Subcutaneous abdominal adipose tissue (tissue), 5 donors: ENCODE data around the gene IL1RAPL1.

Source experiments
- H3K27ac ChIP-seq: one replicate; pipeline ENCODE4 v1.7.0; 2013; ENCODE audit warnings: low read depth, mild to moderate bottlenecking, inconsistent platforms, low read length, moderate library complexity
- H3K27me3 ChIP-seq, 5 donors: one replicate each; pipeline ENCODE4 v1.7.0; 2013; ENCODE audit warnings: low read length in 5 of 5, inconsistent platforms in 1 of 5; ENCODE audit not compliant: control insufficient read depth in 5 of 5, insufficient read depth in 4 of 5
- H3K36me3 ChIP-seq, 5 donors: one replicate each; pipeline ENCODE4 v1.7.0; 2013; ENCODE audit warnings: low read length in 5 of 5; ENCODE audit not compliant: control insufficient read depth in 5 of 5, insufficient read depth in 5 of 5
- H3K4me1 ChIP-seq, 5 donors: one replicate each; pipeline ENCODE4 v1.7.0; 2013; ENCODE audit warnings: low read length in 5 of 5, mild to moderate bottlenecking in 3 of 5, moderate library complexity in 1 of 5; ENCODE audit not compliant: control insufficient read depth in 5 of 5, insufficient read depth in 5 of 5
- H3K4me3 ChIP-seq, 5 donors: one replicate each; pipeline ENCODE4 v1.7.0; 2013; ENCODE audit warnings: low read length in 5 of 5, low read depth in 1 of 5
- H3K9ac ChIP-seq, 5 donors: one replicate each; pipeline ENCODE4 v1.7.0; 2013; ENCODE audit warnings: low read length in 5 of 5, mild to moderate bottlenecking in 4 of 5, moderate library complexity in 3 of 5
- H3K9me3 ChIP-seq, 5 donors: one replicate each; pipeline ENCODE4 v1.7.0; 2013; ENCODE audit warnings: low read length in 5 of 5; ENCODE audit not compliant: control insufficient read depth in 5 of 5
- donor health status: healthy.
- donor health status: healthy.
- donor health status: healthy.
- donor health status: healthy.
- donor health status: healthy.

Gene IL1RAPL1

DNA sequence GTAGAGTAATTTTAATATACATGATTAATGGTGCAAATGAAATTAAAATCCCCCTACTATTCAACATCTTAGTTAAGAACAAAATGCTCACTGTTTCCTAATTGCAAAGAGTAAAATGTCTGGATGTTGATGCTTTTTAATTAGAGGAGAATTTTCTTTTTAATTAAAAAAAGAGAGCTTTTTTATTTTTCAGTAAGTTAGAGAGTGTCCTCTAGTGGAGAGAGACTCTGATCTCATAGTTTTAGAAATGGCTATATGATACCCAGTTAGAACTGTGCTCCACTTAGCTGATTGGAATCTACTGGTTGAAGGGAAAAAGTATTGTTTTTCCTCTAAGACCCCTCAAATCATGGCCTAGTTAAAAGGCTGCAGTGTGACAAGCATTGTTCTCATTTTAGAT, 1316.1 kb downstream of the IL1RAPL1 start:
- no peaks in the 10 kb centered on the region for H3K4me1 ChIP-seq
- no peaks in the 10 kb centered on the region for H3K36me3 ChIP-seq
- H3K9ac ChIP-seq: no peak overlapping the region
- no peak overlapping the region for H3K27ac ChIP-seq
- no peaks in the 10 kb centered on the region for H3K9me3 ChIP-seq
- peaks cover 0 to 2% (median 0%) of the 10 kb centered on the region in 5 donors for H3K27me3 ChIP-seq
- H3K4me3 ChIP-seq: no peak overlapping the region

DNA sequence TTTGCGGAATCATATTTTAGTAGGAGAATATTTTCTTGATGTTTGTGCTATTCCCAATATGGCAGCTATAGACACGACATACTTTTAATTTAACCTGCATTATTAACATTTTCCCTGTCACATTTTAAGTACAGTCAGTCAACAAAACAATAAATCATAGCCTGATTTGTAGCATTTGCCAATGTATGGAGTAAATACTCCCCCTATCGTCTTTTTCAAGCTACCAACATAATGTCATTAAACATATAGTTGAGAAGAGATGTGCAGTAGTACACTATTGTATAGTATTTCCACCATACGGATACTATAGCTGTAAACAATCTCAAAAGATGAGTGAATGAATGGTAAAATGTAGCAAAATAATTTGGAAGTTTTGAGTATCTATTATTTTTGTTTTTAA, 1324.4 kb downstream of the IL1RAPL1 start:
- Histone ChIP-seq H3K9me3 (peaks cover 0 to 3% (median 0%) of the 10 kb centered on the region in 5 donors), H3K36me3 (no peaks in the 10 kb centered on the region), H3K27me3 (no peaks in the 10 kb centered on the region), H3K4me1 (no peaks in the 10 kb centered on the region), H3K4me3 (no peak overlapping the region), H3K27ac (no peak overlapping the region), H3K9ac (no peak overlapping the region)

DNA sequence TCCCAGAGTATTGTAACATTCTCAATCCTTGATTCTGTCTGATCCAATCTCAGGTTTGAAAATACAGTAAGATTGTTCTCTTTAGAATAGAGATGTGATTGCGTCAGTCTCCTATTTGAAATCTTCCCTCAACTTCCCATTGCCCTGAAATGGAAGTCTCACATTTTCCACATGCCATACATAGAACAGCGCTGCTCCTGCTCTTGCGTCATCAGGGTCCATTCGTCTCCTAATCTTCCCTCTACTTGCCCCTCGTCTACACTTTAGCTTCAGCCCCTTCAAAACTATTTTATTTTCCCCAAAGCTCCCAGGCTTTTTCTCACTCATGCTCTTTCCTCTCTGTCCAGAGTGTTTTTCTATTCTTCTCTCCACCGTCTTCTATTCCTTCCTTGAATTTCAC, 1326.4 kb downstream of the IL1RAPL1 start:
- H3K36me3 ChIP-seq: no peaks in the 10 kb centered on the region
- no peak overlapping the region for H3K9ac ChIP-seq

GRCh38 chrX:29922607-29923006, 1335.4 kb downstream of the IL1RAPL1 start:
- Histone ChIP-seq H3K4me3 (no peak overlapping the region), H3K4me1 (no peaks in the 10 kb centered on the region), H3K9me3 (no peaks in the 10 kb centered on the region), H3K9ac (no peak overlapping the region), H3K27me3 (no peaks in the 10 kb centered on the region), H3K27ac (no peak overlapping the region), H3K36me3 (no peaks in the 10 kb centered on the region)

More for the DNA sequence above, 1326.4 kb downstream of the IL1RAPL1 start:
- Histone ChIP-seq H3K27me3 (no peaks in the 10 kb centered on the region), H3K4me1 (no peaks in the 10 kb centered on the region), H3K4me3 (no peak overlapping the region), H3K9me3 (peaks cover 0 to 3% (median 0%) of the 10 kb centered on the region in 5 donors), H3K27ac (no peak overlapping the region)

DNA sequence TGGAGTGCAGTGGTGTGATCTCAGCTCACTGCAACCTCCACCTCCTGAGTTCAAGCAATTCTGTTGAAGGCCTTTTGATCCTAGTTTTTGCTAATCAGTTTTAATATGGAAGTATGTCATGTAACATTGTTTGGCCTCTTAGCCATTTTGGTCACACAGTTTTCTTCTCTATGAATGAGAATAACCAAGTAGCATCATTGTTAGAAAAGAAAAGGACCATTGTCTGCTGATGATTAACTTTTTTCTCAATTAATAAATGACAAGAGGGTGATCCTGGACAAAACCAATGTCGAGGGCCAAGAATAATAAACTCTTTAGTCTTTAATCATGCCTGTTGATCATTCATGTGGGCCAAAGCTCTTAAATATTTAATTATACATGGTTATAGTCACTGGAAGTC, 1338.8 kb downstream of the IL1RAPL1 start:
- no peaks in the 10 kb centered on the region for H3K9me3 ChIP-seq
- peaks cover 0 to 3% (median 0%) of the 10 kb centered on the region in 5 donors for H3K27me3 ChIP-seq
- H3K36me3 ChIP-seq: no peaks in the 10 kb centered on the region
- no peak overlapping the region for H3K27ac ChIP-seq
- no peaks in the 10 kb centered on the region for H3K4me1 ChIP-seq
- H3K9ac ChIP-seq: no peak overlapping the region
- H3K4me3 ChIP-seq: no peak overlapping the region

DNA sequence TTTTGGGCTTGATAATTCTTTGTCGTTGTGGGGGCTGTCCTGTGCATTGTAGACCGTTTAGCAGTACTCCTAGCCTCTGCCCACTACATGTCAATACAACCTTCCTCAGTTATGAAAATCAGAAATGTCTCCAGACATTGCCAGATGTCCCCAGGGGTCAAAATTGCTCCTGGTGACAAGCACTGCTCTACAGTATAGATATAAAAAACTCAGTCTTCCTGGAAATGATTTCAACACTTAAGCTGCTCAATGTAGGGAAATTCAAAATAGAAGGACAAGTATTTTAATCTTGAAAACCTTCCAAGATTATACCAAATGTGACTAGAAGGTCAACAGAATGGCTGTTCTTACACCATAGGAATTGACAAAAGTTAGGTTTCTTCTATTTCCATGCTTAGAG, 1339.4 kb downstream of the IL1RAPL1 start:
- no peak overlapping the region for H3K9ac ChIP-seq
- H3K9me3 ChIP-seq: no peaks in the 10 kb centered on the region
- no peak overlapping the region for H3K4me3 ChIP-seq
- no peak overlapping the region for H3K27ac ChIP-seq
- H3K27me3 ChIP-seq: peaks cover 0 to 3% (median 0%) of the 10 kb centered on the region in 5 donors
- no peaks in the 10 kb centered on the region for H3K36me3 ChIP-seq
- no peaks in the 10 kb centered on the region for H3K4me1 ChIP-seq

DNA sequence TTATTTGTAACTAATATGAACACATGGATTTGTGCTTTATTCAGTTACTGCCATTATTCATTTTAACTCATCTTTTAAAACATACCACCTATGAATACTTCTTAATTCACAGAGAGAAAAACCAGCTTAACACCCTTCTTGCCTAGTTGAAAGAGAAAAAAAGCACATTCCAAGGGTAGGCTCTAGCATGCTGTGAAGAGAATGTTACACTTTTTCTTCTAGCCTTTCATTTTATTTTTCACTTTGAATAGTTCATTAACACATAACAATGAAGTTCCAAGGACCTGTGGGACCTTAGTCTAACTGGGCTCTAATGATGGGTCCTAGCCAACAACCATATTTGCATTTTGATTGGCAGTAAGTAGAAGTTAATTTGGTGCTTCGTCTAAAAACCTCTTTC, 1348.2 kb downstream of the IL1RAPL1 start:
- no peaks in the 10 kb centered on the region for H3K4me1 ChIP-seq
- H3K27me3 ChIP-seq: no peaks in the 10 kb centered on the region
- H3K9ac ChIP-seq: no peak overlapping the region
- H3K36me3 ChIP-seq: no peaks in the 10 kb centered on the region
- no peak overlapping the region for H3K4me3 ChIP-seq
- H3K9me3 ChIP-seq: no peaks in the 10 kb centered on the region
- no peak overlapping the region for H3K27ac ChIP-seq

- Histone ChIP-seq H3K27ac (no peak overlapping the region), H3K27me3 (no peaks in the 10 kb centered on the region), H3K4me3 (no peak overlapping the region), H3K9ac (no peak overlapping the region), H3K4me1 (no peaks in the 10 kb centered on the region), H3K36me3 (no peaks in the 10 kb centered on the region), H3K9me3 (no peaks in the 10 kb centered on the region)
Measured at GRCh38 chrX:29940750-29941149, 1353.5 kb downstream of the IL1RAPL1 start.

DNA sequence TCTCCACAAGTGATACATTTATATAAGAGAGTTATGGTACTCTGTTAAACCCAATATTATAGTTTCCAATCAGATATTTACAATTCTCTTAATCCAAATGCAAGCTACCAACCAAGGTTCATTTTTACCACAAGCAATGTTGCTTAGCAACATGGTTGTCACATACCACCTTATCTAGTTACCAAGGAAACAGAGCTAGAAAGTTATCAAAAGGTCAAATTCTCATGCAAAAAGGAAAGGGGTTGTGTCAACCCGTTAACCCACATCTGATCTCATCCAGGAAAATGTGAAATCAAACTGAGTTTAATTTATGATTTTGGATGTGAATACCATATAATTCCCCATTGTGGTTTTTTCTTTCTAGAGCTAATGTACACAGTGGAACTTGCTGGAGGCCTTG, 1354.0 kb downstream of the IL1RAPL1 start:
- H3K4me3 ChIP-seq: no peak overlapping the region
- no peak overlapping the region for H3K27ac ChIP-seq
- peaks cover 0 to 3% (median 0%) of the 10 kb centered on the region in 5 donors for H3K27me3 ChIP-seq
- H3K36me3 ChIP-seq: no peaks in the 10 kb centered on the region
- no peaks in the 10 kb centered on the region for H3K9me3 ChIP-seq
- H3K4me1 ChIP-seq: no peaks in the 10 kb centered on the region
- no peak overlapping the region for H3K9ac ChIP-seq

DNA sequence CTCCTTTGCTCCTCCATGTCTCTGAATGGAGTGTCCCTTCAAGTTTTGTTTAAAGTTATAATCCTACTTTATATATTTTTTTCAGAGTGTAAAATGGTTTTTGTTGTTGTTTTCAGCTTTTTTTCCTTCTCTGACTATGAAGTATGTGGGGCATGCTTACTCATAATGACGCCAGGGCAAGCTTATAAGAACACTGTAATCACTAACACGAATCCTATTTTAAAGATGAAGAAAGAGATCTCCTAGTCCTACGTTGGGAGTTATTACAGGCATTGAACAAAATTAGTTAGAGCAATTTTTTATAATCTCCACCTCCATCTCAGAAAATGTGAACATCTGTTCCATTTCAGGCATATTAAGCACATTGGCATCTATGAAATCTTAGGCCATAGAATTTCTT, 1360.0 kb downstream of the IL1RAPL1 start:
- H3K4me3 ChIP-seq: no peak overlapping the region
- H3K9me3 ChIP-seq: no peaks in the 10 kb centered on the region
- no peaks in the 10 kb centered on the region for H3K36me3 ChIP-seq
- no peaks in the 10 kb centered on the region for H3K4me1 ChIP-seq
- H3K27me3 ChIP-seq: peaks cover 0 to 3% (median 0%) of the 10 kb centered on the region in 5 donors
- no peak overlapping the region for H3K9ac ChIP-seq
- no peak overlapping the region for H3K27ac ChIP-seq

DNA sequence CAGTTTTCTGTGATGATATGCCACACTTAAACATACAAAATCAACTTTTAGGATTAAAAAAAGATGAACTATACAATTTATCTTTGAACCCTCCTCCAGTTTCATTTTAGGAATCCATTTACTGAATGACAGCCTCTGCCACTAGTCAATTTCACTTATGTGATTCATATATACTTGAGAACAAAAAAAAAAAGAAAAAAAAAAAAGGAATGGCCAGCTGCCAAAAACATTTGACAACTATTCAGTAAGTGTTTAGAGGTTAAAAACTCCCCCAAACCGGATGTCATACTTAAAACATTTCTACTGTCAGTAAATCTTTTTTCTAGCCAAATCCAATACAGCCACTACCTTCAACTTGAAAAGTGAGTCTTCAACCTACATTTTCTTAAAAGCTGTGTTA, 1361.4 kb downstream of the IL1RAPL1 start:
- H3K4me3 ChIP-seq: no peak overlapping the region
- H3K27me3 ChIP-seq: peaks cover 0 to 3% (median 0%) of the 10 kb centered on the region in 5 donors
- H3K36me3 ChIP-seq: no peaks in the 10 kb centered on the region
- no peak overlapping the region for H3K27ac ChIP-seq
- no peaks in the 10 kb centered on the region for H3K4me1 ChIP-seq
- H3K9ac ChIP-seq: no peak overlapping the region
- no peaks in the 10 kb centered on the region for H3K9me3 ChIP-seq
